NAMALWA (cell line): Measurements from ENCODE around the gene TRPM2.
"Not testable (repeated sequence)": the region's sequence is repeated elsewhere in the genome, so short reads cannot be mapped to it uniquely, and the experiment has no call there.

Experiments
- DNase-seq: peaks from one replicate; pipeline ENCODE4 v3.0.0-alpha.2; 2015; ENCODE audit warnings: low spot score

The TRPM2 gene

GRCh38 chr21:44354775-44355771 is 1.7 kb downstream of the TRPM2 start:
- peak; percentile 64 for DNase-seq

GRCh38 chr21:44356160-44356559 is 2.7 kb downstream of the TRPM2 start:
- DNase-seq: no peak

- no peak for DNase-seq
Observed at GRCh38 chr21:44356636-44357035, 3.2 kb downstream of the TRPM2 start.

- DNase-seq: no peak
Observed at GRCh38 chr21:44357064-44357837, 3.8 kb downstream of the TRPM2 start.

GRCh38 chr21:44359396-44359795 is 6.0 kb downstream of the TRPM2 start:
- DNase-seq: peak; percentile 55

- DNase-seq: peak; percentile 61
Observed at GRCh38 chr21:44360159-44360558, 6.7 kb downstream of the TRPM2 start.

GRCh38 chr21:44361903-44362302 is 8.5 kb downstream of the TRPM2 start:
- not testable (repeated sequence) for DNase-seq

- DNase-seq: no peak
Observed at GRCh38 chr21:44363278-44363677, 9.9 kb downstream of the TRPM2 start.

GRCh38 chr21:44364151-44365053 is 11.0 kb downstream of the TRPM2 start:
- DNase-seq: no peak

GRCh38 chr21:44365251-44365966 is 12.0 kb downstream of the TRPM2 start:
- no peak for DNase-seq

GRCh38 chr21:44365967-44366585 is 12.7 kb downstream of the TRPM2 start:
- no peak for DNase-seq

- DNase-seq: no peak
Observed at GRCh38 chr21:44366586-44367211, 13.3 kb downstream of the TRPM2 start.

- no peak for DNase-seq
Observed at GRCh38 chr21:44368711-44369446, 15.5 kb downstream of the TRPM2 start.

GRCh38 chr21:44370027-44370735 is 16.8 kb downstream of the TRPM2 start:
- DNase-seq: no peak

- DNase-seq: no peak
Observed at GRCh38 chr21:44370786-44371410, 17.5 kb downstream of the TRPM2 start.

GRCh38 chr21:44371596-44371995 is 18.2 kb downstream of the TRPM2 start:
- DNase-seq: no peak

GRCh38 chr21:44372616-44373015 is 19.2 kb downstream of the TRPM2 start:
- DNase-seq: no peak

GRCh38 chr21:44374601-44375280 is 21.3 kb downstream of the TRPM2 start:
- DNase-seq: no peak
